Ureter (tissue), 1 donor: ENCODE results near the gene ATXN7L1. TPM values are rescaled to one million over a fixed set of nuclear protein-coding genes. Genes with fewer than 3 reads are reported as not detected.
"Not testable (repeated sequence)": the region's sequence is repeated elsewhere in the genome, so short reads cannot be mapped to it uniquely, and the experiment has no call there.

Experiments
- DNase-seq: peaks from one replicate; pipeline ENCODE4 v3.0.0-alpha.2; 2020; ENCODE audit warnings: low spot score
- total RNA-seq: library from RNA; stranded (reverse); gene quantifications from one replicate; pipeline ENCODE4 v1.2.4, GENCODE V29; 2023
- donor health status: DM: yes; HTN: yes; CAD: no.

The ATXN7L1 gene
- total RNA-seq, 1 donor from 2014 or later: 31.6 TPM

GRCh38 chr7:105860793-105861192 lies 15.6 kb downstream of the ATXN7L1 start:
- DNase-seq: no peak

DNA sequence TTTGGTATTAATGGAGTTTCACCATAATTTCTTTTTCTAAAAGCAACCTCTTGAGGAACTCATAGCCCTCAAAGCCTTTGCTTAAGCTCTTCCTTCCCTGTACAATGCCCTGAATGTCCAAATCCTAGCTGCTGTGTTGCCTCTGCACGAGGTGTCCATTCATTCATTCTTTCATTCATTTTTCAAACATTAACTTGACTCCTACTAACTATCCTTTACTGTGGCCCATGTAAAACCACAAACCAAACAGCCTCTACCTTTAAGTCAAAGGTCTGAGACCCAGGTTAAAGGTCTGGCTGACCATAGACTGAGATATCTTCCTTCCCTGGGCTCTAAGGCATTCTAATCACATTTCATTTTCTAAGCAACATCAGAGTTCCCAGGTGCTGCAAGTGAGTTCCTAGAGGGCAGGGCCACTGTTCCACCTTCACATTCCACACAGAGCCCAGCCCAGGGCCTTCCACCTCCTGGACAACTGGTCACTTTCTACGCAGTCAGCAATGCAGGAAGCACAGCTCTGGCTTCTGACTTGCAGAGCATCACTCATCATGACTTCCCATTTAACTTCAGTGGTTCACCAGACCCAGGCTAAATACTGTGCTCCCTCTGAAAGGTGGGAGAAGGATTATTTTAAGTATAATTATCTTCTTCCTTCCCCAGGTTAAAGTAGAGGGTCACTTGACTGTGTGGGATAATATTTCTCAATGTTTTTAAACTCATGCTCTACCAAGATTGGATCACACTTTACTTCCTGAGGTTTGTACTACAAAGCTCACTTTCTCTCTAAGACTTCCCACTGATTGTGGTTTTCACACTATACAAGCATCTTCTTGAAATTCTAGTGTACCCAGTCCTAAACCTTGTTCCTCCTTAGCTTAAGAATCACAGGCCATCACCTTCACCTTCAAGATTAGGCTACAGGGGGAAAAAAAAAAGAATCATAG lies 19.1 kb downstream of the ATXN7L1 start:
- DNase-seq: no peak

GRCh38 chr7:105854498-105854897 lies 21.9 kb downstream of the ATXN7L1 start:
- no peak for DNase-seq

GRCh38 chr7:105853931-105854419 lies 22.4 kb downstream of the ATXN7L1 start:
- no peak for DNase-seq

GRCh38 chr7:105851064-105851463 lies 25.3 kb downstream of the ATXN7L1 start:
- no peak for DNase-seq

GRCh38 chr7:105849122-105849855 lies 27.1 kb downstream of the ATXN7L1 start:
- no peak for DNase-seq

GRCh38 chr7:105846404-105846803 lies 30.0 kb downstream of the ATXN7L1 start:
- no peak for DNase-seq

- DNase-seq: not testable (repeated sequence)
Observed at GRCh38 chr7:105844681-105845080, 31.7 kb downstream of the ATXN7L1 start.

DNA sequence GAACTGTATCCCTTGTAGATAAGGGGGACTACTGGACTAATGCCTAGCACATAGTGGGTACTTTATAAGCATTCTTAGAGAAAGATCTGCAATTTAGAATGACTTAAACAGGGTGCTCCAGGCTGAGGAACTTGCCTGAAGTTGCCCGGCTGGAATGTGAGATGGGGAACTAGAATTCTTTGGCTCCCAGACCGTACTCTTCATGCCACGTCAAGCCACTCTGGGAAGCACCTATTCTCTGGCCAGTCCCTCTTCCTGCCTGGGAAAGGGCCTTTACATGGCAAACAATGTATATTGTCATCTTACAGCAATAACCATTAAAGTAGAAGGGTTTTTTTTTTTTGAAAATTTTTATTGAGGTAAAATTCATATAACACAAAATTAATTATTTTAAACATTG lies 34.5 kb downstream of the ATXN7L1 start:
- DNase-seq: no peak

DNA sequence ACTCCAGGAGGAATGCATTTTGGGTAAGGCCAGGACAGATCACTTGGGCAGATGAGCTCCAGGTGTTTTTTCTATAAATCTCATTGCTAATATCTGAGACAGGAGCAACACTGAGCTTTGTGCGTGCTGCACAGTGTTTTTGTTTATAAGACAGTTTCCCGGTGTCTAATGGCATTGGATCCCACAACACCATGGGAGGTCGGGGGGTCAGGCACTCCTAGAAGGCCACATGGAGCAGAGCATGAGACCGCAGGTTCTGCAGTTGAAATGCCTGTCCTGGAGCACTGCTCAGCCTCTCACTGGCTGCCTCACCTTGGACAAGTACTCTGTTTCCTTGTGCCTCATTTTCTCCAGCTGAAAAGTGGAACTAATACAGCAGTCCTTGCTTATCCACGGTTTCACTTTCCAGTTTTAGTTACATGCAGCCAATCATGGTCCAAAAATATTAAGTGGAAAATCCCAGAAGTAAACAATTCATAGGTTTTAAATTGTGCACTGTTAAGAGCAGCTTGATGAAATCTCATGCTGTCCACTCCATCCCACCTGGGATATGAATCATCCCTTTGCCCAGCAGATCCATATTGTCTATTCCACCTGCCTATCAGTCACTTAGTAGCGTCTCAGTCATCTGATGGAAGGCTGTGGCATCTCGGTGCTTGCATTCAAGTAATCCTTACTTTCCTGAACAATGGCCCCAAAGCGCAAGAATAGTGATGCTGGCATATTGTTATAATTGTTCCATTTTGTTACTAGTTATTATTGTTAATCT lies 35.2 kb downstream of the ATXN7L1 start:
- DNase-seq: no peak

GRCh38 chr7:105839266-105839665 lies 37.1 kb downstream of the ATXN7L1 start:
- no peak for DNase-seq

DNA sequence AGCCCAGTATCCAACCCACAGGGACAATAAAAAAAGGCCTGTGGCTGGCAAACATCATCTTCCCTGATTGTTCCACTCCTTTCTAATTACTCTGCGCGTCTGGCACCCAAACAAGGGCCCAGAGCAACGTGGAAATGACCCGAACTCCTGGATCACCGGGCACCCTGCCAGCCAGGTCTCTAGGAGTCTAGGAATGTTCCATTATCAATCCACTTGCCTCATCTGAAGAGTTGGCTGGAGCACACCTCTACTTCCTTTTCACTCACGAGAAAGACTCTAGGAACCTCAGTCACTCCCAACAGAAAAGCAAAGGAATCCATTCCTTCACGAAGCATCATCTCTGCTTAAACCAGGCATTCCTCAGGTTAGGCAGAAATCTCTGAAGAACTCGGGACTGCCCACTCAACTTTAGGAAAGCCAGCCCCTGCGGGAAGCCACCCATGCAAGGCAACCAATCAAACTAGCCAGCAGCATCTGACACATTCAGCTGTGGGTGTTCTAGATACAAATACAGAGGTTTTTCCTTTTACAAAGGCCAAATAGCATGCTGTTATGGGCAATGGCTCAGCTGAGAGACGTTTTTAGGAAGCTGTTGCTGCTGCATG lies 37.7 kb downstream of the ATXN7L1 start:
- no peak for DNase-seq

DNA sequence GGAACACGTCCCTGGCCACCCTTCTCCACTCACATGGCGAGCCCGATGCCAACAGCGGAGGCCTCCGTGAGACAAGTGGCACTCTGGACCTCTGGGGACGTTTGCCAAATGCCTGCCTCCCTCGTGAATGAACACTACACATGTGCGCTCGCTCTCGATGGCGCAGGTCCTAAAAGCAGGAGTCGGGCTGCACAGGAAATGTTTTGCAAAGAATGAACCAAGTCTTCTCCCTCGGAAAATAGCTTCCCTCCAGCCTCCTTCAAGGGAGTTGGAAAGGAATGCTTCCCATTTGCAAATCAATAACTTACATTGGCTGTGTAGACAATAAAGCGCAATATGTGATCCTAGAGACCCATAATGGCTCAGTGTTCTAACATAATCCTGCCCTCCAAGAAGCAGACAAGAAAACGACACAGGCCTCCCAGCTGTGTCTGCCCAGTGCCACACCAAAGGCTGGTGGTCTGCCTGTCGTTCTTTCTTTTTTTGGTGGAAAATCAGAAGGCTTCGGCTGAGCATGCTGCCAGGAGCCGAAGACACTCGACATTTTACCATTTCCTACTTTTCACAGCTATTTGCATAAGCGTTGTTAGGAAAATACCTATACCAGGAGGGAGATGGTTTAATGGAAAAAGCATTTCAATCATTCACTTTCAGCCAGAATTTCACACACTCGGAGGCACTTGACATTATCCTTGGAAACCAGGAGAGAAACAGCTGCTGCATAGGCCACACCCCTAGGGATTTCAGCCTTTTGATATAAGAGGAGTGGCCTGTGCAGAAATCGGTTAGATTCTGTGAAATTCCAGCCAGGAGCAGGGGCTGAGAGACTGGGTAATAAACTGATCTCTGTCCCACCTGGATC lies 38.4 kb downstream of the ATXN7L1 start:
- DNase-seq: no peak

GRCh38 chr7:105835441-105835840 lies 41.0 kb downstream of the ATXN7L1 start:
- no peak for DNase-seq

DNA sequence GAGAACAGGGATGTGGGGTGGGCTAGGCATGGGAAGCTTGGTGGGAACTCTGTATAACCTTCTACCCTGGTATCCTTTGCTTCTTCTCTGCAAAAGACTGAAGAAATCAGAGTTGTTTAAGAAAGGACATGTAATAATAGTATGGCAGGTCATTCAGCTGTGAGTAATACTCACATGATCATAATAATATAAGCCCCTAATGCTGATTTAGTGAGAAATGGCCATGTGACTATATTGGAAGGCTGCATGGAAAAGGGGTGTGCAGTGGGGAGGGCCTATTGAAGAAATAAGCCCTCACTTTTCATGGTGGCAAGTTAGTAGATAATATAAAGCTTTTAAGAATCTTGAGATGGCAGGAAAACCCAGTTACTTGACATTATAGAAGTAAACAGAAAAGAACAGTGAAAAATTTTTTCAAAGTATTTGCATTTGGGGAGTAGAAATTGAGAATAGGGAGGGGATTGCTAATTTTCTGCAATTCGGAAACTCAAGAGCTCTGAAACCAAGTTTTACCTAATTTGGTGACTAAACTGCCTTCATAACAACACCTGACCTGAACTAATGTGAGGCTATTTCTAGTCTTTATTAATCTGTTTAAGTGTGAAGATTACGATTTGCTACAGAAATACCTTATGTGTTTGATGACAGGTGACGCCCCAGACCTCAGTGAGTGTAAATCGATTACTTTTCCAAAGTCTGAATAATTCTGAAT lies 44.4 kb downstream of the ATXN7L1 start:
- no peak for DNase-seq

GRCh38 chr7:105831302-105831620 lies 45.1 kb downstream of the ATXN7L1 start:
- no peak for DNase-seq

GRCh38 chr7:105830405-105831301 lies 45.7 kb downstream of the ATXN7L1 start:
- DNase-seq: no peak

DNA sequence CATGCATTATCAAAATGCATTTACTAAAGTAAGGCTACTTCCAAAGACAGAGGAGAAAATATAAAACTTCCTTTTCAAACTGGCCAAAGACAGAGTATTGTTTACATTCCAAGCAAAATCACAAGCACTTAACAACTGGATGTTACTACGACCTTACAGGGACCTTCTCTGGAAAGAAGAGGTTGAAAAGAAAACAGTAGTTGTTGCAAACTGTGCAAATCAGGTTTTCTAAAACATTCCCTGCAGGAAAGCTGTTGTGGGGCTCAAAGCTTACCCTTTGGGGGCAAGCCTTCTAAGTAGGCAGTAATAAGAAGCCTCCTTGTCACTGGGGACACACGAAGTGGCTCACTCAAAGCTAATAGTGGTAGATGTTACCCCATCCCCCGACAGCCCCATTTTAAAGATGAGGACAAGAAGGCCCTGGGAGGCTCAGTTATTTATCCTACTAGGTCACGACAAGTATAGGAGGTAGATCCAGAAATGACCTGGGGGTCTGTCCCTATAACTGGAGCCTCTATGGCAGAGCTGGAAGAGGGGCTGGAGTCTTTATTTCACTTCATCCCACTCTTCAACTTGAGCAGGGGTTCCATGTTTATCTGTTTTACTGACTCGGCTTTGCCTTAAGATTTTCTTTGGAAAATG lies 46.6 kb downstream of the ATXN7L1 start:
- no peak for DNase-seq
